ENCODE data around the gene DHX36.

DHX36 gene

DNA sequence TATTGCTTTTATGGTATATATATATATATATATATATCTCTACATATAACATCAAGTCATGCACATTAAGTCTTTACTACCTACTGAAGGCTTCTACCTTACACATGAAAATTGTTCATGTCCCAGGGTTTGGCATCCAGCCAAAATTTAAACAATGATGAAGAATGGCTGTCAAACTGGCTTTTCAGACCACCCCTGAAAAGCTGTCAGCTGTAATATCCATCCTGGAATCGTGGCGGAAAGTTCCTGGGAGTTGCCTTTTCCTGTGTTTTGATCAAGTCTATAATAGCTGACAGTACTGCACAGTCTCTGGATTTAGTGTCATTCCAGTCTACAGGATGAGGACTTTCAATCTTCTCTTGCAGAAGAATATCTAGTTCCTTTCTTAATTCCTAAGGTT is 48.3 kb downstream of the DHX36 start:
- TF ChIP-seq, protein P1, sequence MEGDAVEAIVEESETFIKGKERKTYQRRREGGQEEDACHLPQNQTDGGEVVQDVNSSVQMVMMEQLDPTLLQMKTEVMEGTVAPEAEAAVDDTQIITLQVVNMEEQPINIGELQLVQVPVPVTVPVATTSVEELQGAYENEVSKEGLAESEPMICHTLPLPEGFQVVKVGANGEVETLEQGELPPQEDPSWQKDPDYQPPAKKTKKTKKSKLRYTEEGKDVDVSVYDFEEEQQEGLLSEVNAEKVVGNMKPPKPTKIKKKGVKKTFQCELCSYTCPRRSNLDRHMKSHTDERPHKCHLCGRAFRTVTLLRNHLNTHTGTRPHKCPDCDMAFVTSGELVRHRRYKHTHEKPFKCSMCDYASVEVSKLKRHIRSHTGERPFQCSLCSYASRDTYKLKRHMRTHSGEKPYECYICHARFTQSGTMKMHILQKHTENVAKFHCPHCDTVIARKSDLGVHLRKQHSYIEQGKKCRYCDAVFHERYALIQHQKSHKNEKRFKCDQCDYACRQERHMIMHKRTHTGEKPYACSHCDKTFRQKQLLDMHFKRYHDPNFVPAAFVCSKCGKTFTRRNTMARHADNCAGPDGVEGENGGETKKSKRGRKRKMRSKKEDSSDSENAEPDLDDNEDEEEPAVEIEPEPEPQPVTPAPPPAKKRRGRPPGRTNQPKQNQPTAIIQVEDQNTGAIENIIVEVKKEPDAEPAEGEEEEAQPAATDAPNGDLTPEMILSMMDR (IDR thresholded peaks at IDR 0.05; ENCODE audit: low read depth, low read length, missing control alignments), result no peak
- in situ Hi-C loops (cut with HindIII; ENCODE audit: low pct_ligation_motif_present, low sequenced_read_pairs), result no loop called here
- H3K4me3 ChIP-seq (ENCODE audit: low read depth, low read length), result no peak overlapping the region
- no peak for DNase-seq
- peaks cover 46% of the 10 kb centered on the region for H3K36me3 ChIP-seq (replicated peaks)
- no peak overlapping the region for H3K27ac ChIP-seq
- no peaks in the 10 kb centered on the region for H3K27me3 ChIP-seq (replicated peaks)

DNA sequence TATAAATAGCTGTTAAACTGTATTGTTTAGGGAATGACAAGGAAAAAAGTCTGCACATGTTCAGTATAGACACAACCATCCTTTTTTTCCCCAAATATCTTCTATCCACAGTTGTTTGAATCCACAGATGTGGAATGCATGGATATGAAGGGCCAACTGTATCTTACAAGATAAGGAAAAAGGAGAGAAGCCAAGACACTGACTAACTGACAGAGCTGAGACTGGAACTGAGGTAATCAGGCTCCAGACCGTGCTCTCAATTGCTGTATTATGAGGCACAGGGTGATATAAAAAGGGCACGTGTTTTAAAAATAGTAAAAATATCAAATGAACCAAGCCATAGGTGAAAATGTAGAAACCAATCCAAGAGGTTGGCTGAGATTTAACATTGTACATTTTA is 49.0 kb downstream of the DHX36 start:
- no peak for DNase-seq
- in situ Hi-C loops (cut with HindIII; ENCODE audit: low pct_ligation_motif_present, low sequenced_read_pairs), result no loop called here
- Histone ChIP-seq H3K27me3 (replicated peaks) (no peaks in the 10 kb centered on the region), H3K4me3 (ENCODE audit: low read depth, low read length) (no peak overlapping the region), H3K27ac (no peak overlapping the region), H3K36me3 (replicated peaks) (peaks cover 39% of the 10 kb centered on the region)
- TF ChIP-seq, protein P1 (IDR thresholded peaks at IDR 0.05; ENCODE audit: low read depth, low read length, missing control alignments), result no peak

- in situ Hi-C loops (cut with HindIII; ENCODE audit: low pct_ligation_motif_present, low sequenced_read_pairs), result no loop called here
- peaks cover 34% of the 10 kb centered on the region for H3K36me3 ChIP-seq (replicated peaks)
- TF ChIP-seq, protein P1 (IDR thresholded peaks at IDR 0.05; ENCODE audit: low read depth, low read length, missing control alignments), result no peak
- no peak overlapping the region for H3K4me3 ChIP-seq (ENCODE audit: low read depth, low read length)
- no peak for DNase-seq
- no peaks in the 10 kb centered on the region for H3K27me3 ChIP-seq (replicated peaks)
- H3K27ac ChIP-seq, result no peak overlapping the region
Observed at GRCh38 chr3:154274348-154274747, 49.9 kb downstream of the DHX36 start.

DNA sequence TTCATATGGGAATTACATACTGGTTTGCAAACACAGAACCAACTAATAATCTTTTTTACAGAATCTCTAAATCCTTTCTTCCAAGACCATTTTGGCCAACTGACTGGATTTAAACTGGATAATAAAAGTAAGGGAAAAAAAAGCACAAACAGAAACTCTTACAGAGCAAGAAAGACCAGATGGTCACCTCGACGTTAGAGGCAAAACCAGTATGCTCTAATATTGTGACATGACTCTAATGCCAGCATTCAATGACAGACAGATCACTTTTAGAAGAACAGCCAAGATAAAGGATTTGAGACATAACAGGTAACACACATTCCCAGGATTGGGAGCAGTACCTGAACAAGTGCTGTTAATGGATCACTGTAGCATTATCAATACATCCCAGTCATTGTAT is 50.9 kb downstream of the DHX36 start:
- H3K4me3 ChIP-seq (ENCODE audit: low read depth, low read length), result no peak overlapping the region
- TF ChIP-seq, protein P1 (IDR thresholded peaks at IDR 0.05; ENCODE audit: low read depth, low read length, missing control alignments), result no peak
- H3K36me3 ChIP-seq (replicated peaks), result peaks cover 34% of the 10 kb centered on the region
- no peaks in the 10 kb centered on the region for H3K27me3 ChIP-seq (replicated peaks)
- DNase-seq, result no peak
- H3K27ac ChIP-seq, result no peak overlapping the region
- in situ Hi-C loops (cut with HindIII; ENCODE audit: low pct_ligation_motif_present, low sequenced_read_pairs), result no loop called here

DNA sequence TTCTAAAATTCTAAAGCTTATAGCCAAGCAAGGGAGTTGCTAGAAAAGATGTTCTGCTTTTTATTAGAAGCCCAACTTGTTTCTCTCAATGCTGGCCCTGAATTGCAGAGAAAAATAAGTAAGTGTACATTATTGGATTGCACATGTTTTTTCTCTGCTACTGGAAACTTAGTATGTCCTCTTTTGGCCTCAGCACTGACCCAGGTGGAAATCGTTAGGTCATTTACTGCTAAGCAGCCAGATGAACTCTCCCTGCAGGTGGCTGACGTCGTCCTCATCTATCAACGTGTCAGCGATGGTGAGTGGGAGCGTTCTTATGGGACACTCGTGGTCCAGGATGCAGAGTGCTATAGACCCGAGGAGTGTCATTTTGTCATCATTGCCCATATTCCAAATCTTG is 69.8 kb downstream of the DHX36 start:
- TF ChIP-seq, protein P1 (IDR thresholded peaks at IDR 0.05; ENCODE audit: low read depth, low read length, missing control alignments), result no peak
- H3K36me3 ChIP-seq (replicated peaks), result peaks cover 17% of the 10 kb centered on the region
- H3K27me3 ChIP-seq (replicated peaks), result no peaks in the 10 kb centered on the region
- H3K4me3 ChIP-seq (ENCODE audit: low read depth, low read length), result no peak overlapping the region
- in situ Hi-C loops (cut with HindIII; ENCODE audit: low pct_ligation_motif_present, low sequenced_read_pairs), result no loop called here
- H3K27ac ChIP-seq, result no peak overlapping the region
- no peak for DNase-seq
